ENCODE results near the gene SFRP4. TPM values are rescaled to one million over a fixed set of nuclear protein-coding genes. Genes with fewer than 3 reads are reported as not detected.

SFRP4 gene
- total and polyA plus RNA-seq, 7 experiments from 2014 or later = not detected

- Mint-ChIP-seq H3K27ac (no peak overlapping the region), H3K36me3 (no peaks in the 10 kb centered on the region), H3K9me3 (peaks cover 0 to 3% (median 0%) of the 10 kb centered on the region in 11 donors), H3K27me3 (peaks cover 5 to 17% (median 9%) of the 10 kb centered on the region in 5 donors), H3K4me1 (no peaks in the 10 kb centered on the region), H3K4me3 (no peak overlapping the region)
- ChIA-PET CTCF (interaction anchor here (0.5 to 1.0 kb wide), 3 partner anchors 321 to 469 kb away, joined by 3 read pairs; no protein-coding TSS in a partner anchor), POLR2A (no interaction called here)
- Histone ChIP-seq H3K27me3 (ENCODE audit: control insufficient read depth in 2 of 2, insufficient read depth in 2 of 2, low read length in 2 of 2) (no peaks in the 10 kb centered on the region), H3K4me3 (ENCODE audit: low read length) (no peak overlapping the region), H3K9me3 (ENCODE audit: control insufficient read depth in 2 of 3, low read length in 3 of 3) (no peaks in the 10 kb centered on the region), H3K4me1 (ENCODE audit: control insufficient read depth in 2 of 2, insufficient read depth in 2 of 2, low read length in 2 of 2) (no peaks in the 10 kb centered on the region), H3K27ac (ENCODE audit: low read depth, low read length) (no peak overlapping the region), H3K36me3 (ENCODE audit: control insufficient read depth in 2 of 3, insufficient read depth in 3 of 3, low read length in 3 of 3) (no peaks in the 10 kb centered on the region)
- ATAC-seq = no peak
- DNase-seq = no peak
- intact Hi-C loops (cut with micrococcal nuclease) = loop anchor here in 1 of 2 donors (10.0 kb wide), 1 partner anchor 473 kb away; no protein-coding TSS in a partner anchor
Measured at GRCh38 chr7:37901236-37901827, 15.3 kb downstream of the SFRP4 start.

- Mint-ChIP-seq H3K27me3 (peaks cover 2 to 24% (median 10%) of the 10 kb centered on the region in 5 donors), H3K36me3 (no peaks in the 10 kb centered on the region), H3K9me3 (peaks cover 0 to 3% (median 0%) of the 10 kb centered on the region in 11 donors), H3K4me1 (no peaks in the 10 kb centered on the region), H3K4me3 (no peak overlapping the region), H3K27ac (no peak overlapping the region)
- DNase-seq = no peak
- Histone ChIP-seq H3K4me3 (ENCODE audit: low read length) (no peak overlapping the region), H3K36me3 (ENCODE audit: control insufficient read depth in 2 of 3, insufficient read depth in 3 of 3, low read length in 3 of 3) (no peaks in the 10 kb centered on the region), H3K27ac (ENCODE audit: low read depth, low read length) (no peak overlapping the region), H3K9me3 (ENCODE audit: control insufficient read depth in 2 of 3, low read length in 3 of 3) (no peaks in the 10 kb centered on the region), H3K27me3 (ENCODE audit: control insufficient read depth in 2 of 2, insufficient read depth in 2 of 2, low read length in 2 of 2) (no peaks in the 10 kb centered on the region), H3K4me1 (ENCODE audit: control insufficient read depth in 2 of 2, insufficient read depth in 2 of 2, low read length in 2 of 2) (no peaks in the 10 kb centered on the region)
- intact Hi-C loops (cut with micrococcal nuclease) = loop anchor here in 1 of 2 donors (10.0 kb wide), 1 partner anchor 475 kb away; no protein-coding TSS in a partner anchor
- ChIA-PET CTCF (no interaction called here), POLR2A (no interaction called here)
- no peak for ATAC-seq
Measured at GRCh38 chr7:37899712-37900247, 16.8 kb downstream of the SFRP4 start.

GRCh38 chr7:37894671-37895070 is 21.9 kb downstream of the SFRP4 start:
- H3K4me1 Mint-ChIP-seq = no peaks in the 10 kb centered on the region

GRCh38 chr7:37893359-37893758 is 23.3 kb downstream of the SFRP4 start:
- ATAC-seq (no peak), DNase-seq (no peak)
- intact Hi-C loops (cut with micrococcal nuclease) = no loop called here
- Mint-ChIP-seq H3K4me1 (no peaks in the 10 kb centered on the region), H3K27me3 (peaks cover 10 to 28% (median 14%) of the 10 kb centered on the region in 5 donors), H3K4me3 (no peak overlapping the region), H3K27ac (no peak overlapping the region), H3K9me3 (peaks cover 0 to 7% (median 1%) of the 10 kb centered on the region in 11 donors), H3K36me3 (no peaks in the 10 kb centered on the region)
- CTCF ChIA-PET = no interaction called here
- Histone ChIP-seq H3K4me1 (ENCODE audit: control insufficient read depth in 2 of 2, insufficient read depth in 2 of 2, low read length in 2 of 2) (no peaks in the 10 kb centered on the region), H3K4me3 (ENCODE audit: low read length) (no peak overlapping the region), H3K27me3 (ENCODE audit: control insufficient read depth in 2 of 2, insufficient read depth in 2 of 2, low read length in 2 of 2) (no peaks in the 10 kb centered on the region), H3K9me3 (ENCODE audit: control insufficient read depth in 2 of 3, low read length in 3 of 3) (no peaks in the 10 kb centered on the region), H3K36me3 (ENCODE audit: control insufficient read depth in 2 of 3, insufficient read depth in 3 of 3, low read length in 3 of 3) (no peaks in the 10 kb centered on the region), H3K27ac (ENCODE audit: low read depth, low read length) (no peak overlapping the region)
- POLR2A ChIA-PET = no interaction called here

More at GRCh38 chr7:37894671-37895070, 21.9 kb downstream of the SFRP4 start:
- H3K36me3 ChIP-seq (ENCODE audit: control insufficient read depth in 2 of 3, insufficient read depth in 3 of 3, low read length in 3 of 3) = no peaks in the 10 kb centered on the region
- H3K9me3 ChIP-seq (ENCODE audit: control insufficient read depth in 2 of 3, low read length in 3 of 3) = no peaks in the 10 kb centered on the region
- no peaks in the 10 kb centered on the region for H3K27me3 ChIP-seq (ENCODE audit: control insufficient read depth in 2 of 2, insufficient read depth in 2 of 2, low read length in 2 of 2)
- no peaks in the 10 kb centered on the region for H3K4me1 ChIP-seq (ENCODE audit: control insufficient read depth in 2 of 2, insufficient read depth in 2 of 2, low read length in 2 of 2)
- Mint-ChIP-seq H3K4me3 (no peak overlapping the region), H3K27me3 (peaks cover 10 to 28% (median 14%) of the 10 kb centered on the region in 5 donors), H3K36me3 (no peaks in the 10 kb centered on the region), H3K27ac (no peak overlapping the region), H3K9me3 (peaks cover 0 to 7% (median 1%) of the 10 kb centered on the region in 11 donors)
- CTCF ChIA-PET = no interaction called here
- ATAC-seq (no peak), DNase-seq (no peak)
- no peak overlapping the region for H3K4me3 ChIP-seq (ENCODE audit: low read length)
- POLR2A ChIA-PET = no interaction called here
- intact Hi-C loops (cut with micrococcal nuclease) = no loop called here
- H3K27ac ChIP-seq (ENCODE audit: low read depth, low read length) = no peak overlapping the region

DNA sequence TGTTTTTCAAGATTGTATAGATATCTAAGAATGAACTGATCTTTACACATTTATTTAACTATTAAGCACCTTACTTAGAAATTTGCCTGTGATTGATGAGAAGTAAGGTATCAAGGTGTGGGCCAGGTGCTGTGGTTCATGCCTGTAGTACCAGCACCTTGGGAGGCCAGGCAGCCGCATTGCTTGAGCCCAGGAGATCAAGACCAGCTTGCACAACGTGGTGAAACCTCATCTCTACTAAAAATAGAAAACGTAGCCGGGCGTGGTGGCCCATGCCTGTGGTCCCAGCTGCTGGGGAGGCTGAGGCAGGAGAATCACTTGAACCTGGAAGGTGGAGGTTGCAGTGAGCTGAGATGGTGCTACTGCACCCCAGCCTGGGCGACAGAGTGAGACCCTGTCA is 34.5 kb downstream of the SFRP4 start:
- Mint-ChIP-seq H3K4me3 (no peak overlapping the region), H3K36me3 (no peaks in the 10 kb centered on the region), H3K27ac (no peak overlapping the region), H3K4me1 (no peaks in the 10 kb centered on the region), H3K27me3 (peaks cover 3 to 14% (median 7%) of the 10 kb centered on the region in 5 donors), H3K9me3 (peaks cover 0 to 12% (median 0%) of the 10 kb centered on the region in 11 donors)
- Histone ChIP-seq H3K27ac (ENCODE audit: low read depth, low read length) (no peak overlapping the region), H3K36me3 (ENCODE audit: control insufficient read depth in 2 of 3, insufficient read depth in 3 of 3, low read length in 3 of 3) (no peaks in the 10 kb centered on the region), H3K4me3 (ENCODE audit: low read length) (no peak overlapping the region), H3K4me1 (ENCODE audit: control insufficient read depth in 2 of 2, insufficient read depth in 2 of 2, low read length in 2 of 2) (no peaks in the 10 kb centered on the region), H3K27me3 (ENCODE audit: control insufficient read depth in 2 of 2, insufficient read depth in 2 of 2, low read length in 2 of 2) (no peaks in the 10 kb centered on the region), H3K9me3 (ENCODE audit: control insufficient read depth in 2 of 3, low read length in 3 of 3) (no peaks in the 10 kb centered on the region)
- ATAC-seq = no peak
- intact Hi-C loops (cut with micrococcal nuclease) = no loop called here
- no peak for DNase-seq
- ChIA-PET POLR2A (no interaction called here), CTCF (no interaction called here)

Other genes with a start within 250 kb of the SFRP4 start
- gene GPR141, start 233.1 kb downstream of the SFRP4 start, total RNA-seq = 10 to 100 TPM in 1 of 5 experiments, 1 to 10 TPM in 1, under 1 TPM in 1, not detected in 2; 0.38 to 16.4 (median 1.1) TPM
- gene GPR141, start 233.1 kb downstream of the SFRP4 start, polyA plus RNA-seq = not detected
- 1 to 10 TPM in 2 of 5 experiments, not detected in 3; 2.7 to 5.5 TPM for gene NME8, start 68.2 kb downstream of the SFRP4 start, total RNA-seq
- gene NME8, start 68.2 kb downstream of the SFRP4 start, polyA plus RNA-seq = not detected
- 1 to 10 TPM in 1 of 5 experiments, under 1 TPM in 3, not detected in 1; 0.43 to 1.4 (median 0.72) TPM for gene EPDR1, start 3.8 kb upstream of the SFRP4 start, total RNA-seq
- gene EPDR1, start 3.8 kb upstream of the SFRP4 start, polyA plus RNA-seq = 1 to 10 TPM; 1.3 to 3.3 TPM

Data from naive thymus-derived CD4-positive, alpha-beta T cell (primary cell).